Thoracic aorta (tissue), 2 donors: ENCODE results near the gene SNTA1. TPM values are rescaled to one million over a fixed set of nuclear protein-coding genes. Genes with fewer than 3 reads are reported as not detected.
"Not testable (repeated sequence)": the region's sequence is repeated elsewhere in the genome, so short reads cannot be mapped to it uniquely, and the experiment has no call there.

Experiments used
- ATAC-seq: fragments of 150-250 bp; one replicate; pipeline ENCODE4 v1.8.0; 2017; ENCODE audit warnings: low read depth; ENCODE audit not compliant: insufficient number of reproducible peaks, low FRiP score
- DNase-seq: peaks from one replicate; pipeline ENCODE4 v3.0.0-alpha.2; 2020; ENCODE audit warnings: low spot score
- H3K27ac ChIP-seq, 2 donors: fragments of 200-600 bp; sonication (generic); 1 replicate in 1 of 2; 2 replicates in 1 of 2; pipeline ENCODE4 v1.5.1; 2016; ENCODE audit warnings: mild to moderate bottlenecking in 2 of 2, moderate library complexity in 2 of 2
- H3K27me3 ChIP-seq: fragments of 200-600 bp; sonication (generic); replicated peaks from 2 replicates; pipeline ENCODE4 v1.6.0; 2016; ENCODE audit warnings: mild to moderate bottlenecking; ENCODE audit not compliant: insufficient read depth
- H3K36me3 ChIP-seq: fragments of 200-600 bp; sonication (generic); one replicate; pipeline ENCODE4 v1.5.1; 2016
- H3K4me1 ChIP-seq, 2 donors: fragments of 200-600 bp; sonication (generic); 1 replicate in 1 of 2; 2 replicates in 1 of 2; pipeline versions ENCODE4 v1.5.1 to v1.6.0; 2016; ENCODE audit warnings: low read depth in 2 of 2, mild to moderate bottlenecking in 1 of 2; ENCODE audit not compliant: control insufficient read depth in 1 of 2
- H3K4me3 ChIP-seq: fragments of 200-600 bp; sonication (generic); 2 replicates; pipeline ENCODE4 v1.5.1; 2016; ENCODE audit warnings: mild to moderate bottlenecking
- H3K9me3 ChIP-seq: fragments of 200-600 bp; sonication (generic); 2 replicates; pipeline ENCODE4 v1.5.1; 2016
- CTCF ChIP-seq: fragments of 200-600 bp; sonication (generic); IDR thresholded peaks from one replicate; pipeline ENCODE4 v1.5.1; 2019; ENCODE audit warnings: antibody characterized with exemption
- total RNA-seq, 2 donors: library from RNA; depleted of rRNA; stranded (reverse); fragments of >200 nt; gene quantifications; one replicate each; pipeline versions ENCODE4 v1.1.0 to v1.2.3, GENCODE V29; 2016

SNTA1 gene
- total RNA-seq, 2 donors from 2014 or later: 62.6 to 108 TPM

DNA sequence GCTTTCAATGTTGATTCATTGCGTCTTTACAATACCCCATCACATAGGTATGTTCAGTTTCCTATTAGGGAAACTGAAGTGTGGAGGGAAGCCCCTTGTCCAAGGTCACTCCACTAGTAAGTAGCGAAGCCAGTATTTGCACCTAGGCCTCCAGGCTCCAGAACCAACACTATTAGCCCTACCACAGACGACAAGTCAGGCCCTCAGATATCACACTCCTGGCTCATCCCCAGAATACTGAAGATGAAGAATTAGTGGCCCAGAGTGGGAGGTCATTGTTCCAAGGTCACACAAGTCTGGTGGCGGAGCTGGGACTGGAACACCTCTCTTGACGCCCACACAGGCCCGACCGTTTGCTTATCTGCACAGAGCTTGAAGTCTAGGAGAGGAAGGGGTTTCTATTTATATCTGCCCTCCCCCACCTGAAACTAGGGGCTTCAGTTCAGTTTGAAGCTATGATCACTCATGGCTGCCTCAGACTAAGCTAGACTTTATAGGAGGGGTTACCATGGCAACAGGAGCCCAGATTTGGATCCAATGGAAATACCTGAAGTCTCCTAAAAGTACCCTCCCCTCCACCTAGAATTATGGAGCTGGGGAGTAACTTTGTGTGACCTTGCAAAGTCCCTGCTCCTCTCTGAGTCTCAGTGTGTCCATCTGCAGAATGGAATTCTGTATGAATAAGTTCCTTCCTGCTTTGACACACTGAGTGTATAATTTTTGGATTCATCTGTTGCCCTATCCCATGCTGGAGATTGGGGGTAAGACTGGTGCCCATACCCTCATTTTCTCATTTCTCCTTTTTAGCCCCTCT lies 2.2 kb downstream of the SNTA1 start:
- Histone ChIP-seq H3K4me3 (peak overlapping the region; percentile 89), H3K27ac (peak overlapping the region; percentile 85 to 90), H3K4me1 (peaks cover 24 to 48% of the 10 kb centered on the region in 2 donors), H3K9me3 (no peaks in the 10 kb centered on the region), H3K27me3 (no peaks in the 10 kb centered on the region), H3K36me3 (peaks cover 3% of the 10 kb centered on the region)
- no peak for TF ChIP-seq CTCF
- ATAC-seq (no peak), DNase-seq (no peak)

DNA sequence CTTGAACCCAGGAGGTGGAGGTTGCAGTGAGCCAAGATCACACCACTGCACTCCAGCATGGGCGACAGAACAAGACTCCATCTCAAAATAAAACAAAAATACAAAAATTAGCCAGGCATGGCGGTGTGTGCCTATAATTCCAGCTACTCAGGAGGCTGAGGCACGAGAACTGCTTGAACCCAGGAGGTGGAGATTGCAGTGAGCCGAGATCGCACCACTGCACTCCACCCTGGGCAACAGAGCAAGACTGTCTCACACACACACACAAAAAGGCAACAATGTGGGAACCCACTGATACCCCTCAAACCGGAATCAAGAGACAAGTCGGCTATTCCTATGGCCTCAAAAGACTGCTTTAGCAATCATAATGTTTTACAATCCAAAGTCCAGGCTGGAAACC lies 3.0 kb downstream of the SNTA1 start:
- not testable (repeated sequence) for H3K9me3 ChIP-seq, ATAC-seq, H3K4me3 ChIP-seq, DNase-seq, H3K27me3 ChIP-seq, H3K36me3 ChIP-seq
- Histone ChIP-seq H3K27ac (peak overlapping the region; percentile 85 to 90), H3K4me1 (peaks cover 24 to 48% of the 10 kb centered on the region in 2 donors)

- Histone ChIP-seq H3K27me3 (no peaks in the 10 kb centered on the region), H3K4me1 (peaks cover 31 to 60% of the 10 kb centered on the region in 2 donors), H3K4me3 (no peak overlapping the region), H3K9me3 (no peaks in the 10 kb centered on the region), H3K27ac (peak overlapping the region; percentile 52 to 86), H3K36me3 (peaks cover 10% of the 10 kb centered on the region)
- DNase-seq (no peak), ATAC-seq (no peak)
- TF ChIP-seq CTCF: no peak
These were observed 5.1 kb downstream of the SNTA1 start for GRCh38 chr20:33438481-33438880.

- ATAC-seq (no peak), DNase-seq (no peak)
- H3K4me1 ChIP-seq: peaks cover 33 to 63% of the 10 kb centered on the region in 2 donors
- H3K36me3 ChIP-seq: peaks cover 10% of the 10 kb centered on the region
- no peak for TF ChIP-seq CTCF
- no peak overlapping the region for H3K4me3 ChIP-seq
- no peaks in the 10 kb centered on the region for H3K9me3 ChIP-seq
- no peaks in the 10 kb centered on the region for H3K27me3 ChIP-seq
- H3K27ac ChIP-seq: peak overlapping the region; percentile 52 to 86
These were observed 6.2 kb downstream of the SNTA1 start for GRCh38 chr20:33437141-33437911.

DNA sequence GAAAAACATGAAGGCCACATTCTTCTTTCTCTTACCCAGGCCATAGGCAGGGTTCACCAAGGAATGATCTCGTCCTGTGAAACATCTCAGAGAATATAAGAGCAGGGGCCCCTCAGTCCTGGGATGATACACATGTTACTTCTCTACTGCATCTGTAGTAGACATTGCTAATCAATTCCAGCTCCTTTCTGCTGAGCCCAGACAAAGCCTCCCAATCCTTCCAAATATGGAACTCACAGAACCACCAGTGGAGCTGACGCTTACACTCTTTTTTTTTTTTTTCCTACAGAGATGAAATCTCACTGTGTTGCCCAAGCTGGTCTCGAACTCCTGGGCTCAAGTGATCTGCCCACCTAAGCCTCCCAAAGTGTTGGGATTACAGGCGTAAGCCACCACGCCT lies 9.1 kb downstream of the SNTA1 start:
- H3K4me3 ChIP-seq: no peak overlapping the region
- no peak for DNase-seq
- no peaks in the 10 kb centered on the region for H3K27me3 ChIP-seq
- peak overlapping the region; percentile 76 to 97 for H3K27ac ChIP-seq
- H3K9me3 ChIP-seq: no peaks in the 10 kb centered on the region
- peaks cover 10% of the 10 kb centered on the region for H3K36me3 ChIP-seq
- peaks cover 21 to 54% of the 10 kb centered on the region in 2 donors for H3K4me1 ChIP-seq
- TF ChIP-seq CTCF: no peak
- no peak for ATAC-seq
